Astrocyte of the cerebellum (primary cell): ENCODE results near the gene NT5DC1.

Experiments
- DNase-seq: peaks from one replicate; pipeline ENCODE4 v3.0.0-alpha.2; 2011; ENCODE audit warnings: low read depth
- H3K4me3 ChIP-seq: 2 replicates; pipeline ENCODE4 v1.5.1; 2011; ENCODE audit warnings: mild to moderate bottlenecking, low read depth, low read length, moderate library complexity
- in situ Hi-C: cut with HindIII; loops from 2 replicates; pipeline ENCODE4 v1.10.0; 2017; ENCODE audit warnings: low sequenced_read_pairs
- TF ChIP-seq, protein P1 (sequence below): IDR thresholded peaks from 2 replicates; pipeline ENCODE4 v1.5.1; 2012; ENCODE audit warnings: low read length, low read depth, moderate library complexity, mild to moderate bottlenecking; ENCODE audit errors: missing control alignments

Gene NT5DC1

DNA sequence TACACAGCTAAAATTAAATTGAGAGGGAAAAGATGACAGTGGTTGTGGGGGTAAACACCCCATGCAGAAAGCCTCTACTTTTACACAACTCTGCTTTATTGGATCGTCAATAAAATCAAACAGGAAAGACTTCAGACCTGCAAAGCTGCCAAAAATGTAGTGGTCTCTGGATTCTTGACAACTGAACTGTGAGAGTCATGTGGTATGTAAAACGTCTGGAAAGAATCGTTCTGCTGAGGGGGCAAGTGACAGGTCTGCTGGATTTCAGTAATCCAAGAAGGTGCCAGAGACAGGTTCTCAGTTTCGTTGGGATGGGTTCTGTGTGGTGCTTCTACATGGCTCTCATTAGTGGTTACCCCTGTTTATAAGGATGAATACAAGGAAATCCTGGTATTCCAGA, 89.9 kb downstream of the NT5DC1 start:
- H3K4me3 ChIP-seq = no peak overlapping the region
- peak; percentile 94 for DNase-seq
- in situ Hi-C loops = no loop called here
- TF ChIP-seq, protein P1, sequence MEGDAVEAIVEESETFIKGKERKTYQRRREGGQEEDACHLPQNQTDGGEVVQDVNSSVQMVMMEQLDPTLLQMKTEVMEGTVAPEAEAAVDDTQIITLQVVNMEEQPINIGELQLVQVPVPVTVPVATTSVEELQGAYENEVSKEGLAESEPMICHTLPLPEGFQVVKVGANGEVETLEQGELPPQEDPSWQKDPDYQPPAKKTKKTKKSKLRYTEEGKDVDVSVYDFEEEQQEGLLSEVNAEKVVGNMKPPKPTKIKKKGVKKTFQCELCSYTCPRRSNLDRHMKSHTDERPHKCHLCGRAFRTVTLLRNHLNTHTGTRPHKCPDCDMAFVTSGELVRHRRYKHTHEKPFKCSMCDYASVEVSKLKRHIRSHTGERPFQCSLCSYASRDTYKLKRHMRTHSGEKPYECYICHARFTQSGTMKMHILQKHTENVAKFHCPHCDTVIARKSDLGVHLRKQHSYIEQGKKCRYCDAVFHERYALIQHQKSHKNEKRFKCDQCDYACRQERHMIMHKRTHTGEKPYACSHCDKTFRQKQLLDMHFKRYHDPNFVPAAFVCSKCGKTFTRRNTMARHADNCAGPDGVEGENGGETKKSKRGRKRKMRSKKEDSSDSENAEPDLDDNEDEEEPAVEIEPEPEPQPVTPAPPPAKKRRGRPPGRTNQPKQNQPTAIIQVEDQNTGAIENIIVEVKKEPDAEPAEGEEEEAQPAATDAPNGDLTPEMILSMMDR = no peak

DNA sequence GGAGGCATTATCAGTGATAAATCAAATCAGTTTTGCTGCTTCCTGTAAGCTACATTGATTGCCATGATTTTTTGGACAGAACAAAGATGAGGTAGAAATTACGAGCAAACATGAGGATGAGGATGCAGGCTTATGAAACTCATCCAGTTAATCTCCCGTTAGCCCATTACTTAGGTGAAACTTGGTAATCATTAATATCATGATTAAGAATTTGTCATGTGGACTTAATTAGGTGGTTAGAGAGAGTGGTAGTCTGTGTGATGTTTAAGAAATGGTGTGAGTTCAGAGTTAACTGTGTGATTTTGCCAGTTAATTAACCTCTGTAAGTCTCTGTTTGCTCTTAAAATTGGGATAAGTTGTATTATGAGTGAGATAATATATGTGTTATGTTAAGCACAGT, 91.2 kb downstream of the NT5DC1 start:
- TF ChIP-seq, protein P1 = no peak
- no peak overlapping the region for H3K4me3 ChIP-seq
- in situ Hi-C loops = no loop called here
- DNase-seq = no peak

DNA sequence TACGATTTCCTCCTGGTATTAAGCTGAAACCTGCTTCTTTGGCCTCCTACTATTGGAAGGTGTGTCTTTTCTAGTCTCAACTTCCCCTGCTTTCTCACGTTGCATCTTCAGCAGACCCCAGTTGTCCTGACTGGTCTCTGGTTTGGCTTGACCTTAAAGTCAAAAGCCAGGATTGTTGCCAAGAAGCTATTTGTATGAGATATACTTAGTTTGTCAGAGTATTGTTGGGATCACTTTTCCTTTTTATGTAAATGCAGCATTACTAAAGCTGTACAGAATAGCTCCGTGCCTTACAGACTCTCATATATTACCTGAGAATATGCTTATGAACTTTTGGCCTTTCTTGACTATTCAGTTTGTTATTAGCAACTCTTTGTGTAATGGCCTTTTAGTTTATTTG, 92.1 kb downstream of the NT5DC1 start:
- in situ Hi-C loops = no loop called here
- DNase-seq = no peak
- TF ChIP-seq, protein P1 = no peak
- H3K4me3 ChIP-seq = no peak overlapping the region

DNA sequence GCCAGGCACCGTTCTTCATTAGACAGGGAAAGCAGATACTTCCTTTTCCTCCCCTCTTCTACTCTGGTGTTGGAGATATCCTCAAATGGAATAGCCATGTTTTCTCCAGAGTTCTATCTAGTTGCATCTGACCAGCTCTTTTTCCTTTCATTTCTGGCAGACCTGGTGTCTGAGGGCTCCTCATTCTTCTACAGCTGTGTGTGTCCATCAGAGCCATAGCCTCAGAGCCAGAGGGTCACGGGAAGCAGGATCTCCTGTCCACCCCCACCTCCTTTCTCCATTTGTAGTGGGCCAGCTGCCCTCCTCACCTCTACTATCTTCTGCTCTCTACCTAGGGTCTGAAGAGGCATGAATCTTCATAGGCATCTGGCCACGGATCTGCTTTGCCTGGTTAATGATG, 96.2 kb downstream of the NT5DC1 start:
- no peak for DNase-seq
- TF ChIP-seq, protein P1 = no peak
- in situ Hi-C loops = no loop called here
- H3K4me3 ChIP-seq = no peak overlapping the region

DNA sequence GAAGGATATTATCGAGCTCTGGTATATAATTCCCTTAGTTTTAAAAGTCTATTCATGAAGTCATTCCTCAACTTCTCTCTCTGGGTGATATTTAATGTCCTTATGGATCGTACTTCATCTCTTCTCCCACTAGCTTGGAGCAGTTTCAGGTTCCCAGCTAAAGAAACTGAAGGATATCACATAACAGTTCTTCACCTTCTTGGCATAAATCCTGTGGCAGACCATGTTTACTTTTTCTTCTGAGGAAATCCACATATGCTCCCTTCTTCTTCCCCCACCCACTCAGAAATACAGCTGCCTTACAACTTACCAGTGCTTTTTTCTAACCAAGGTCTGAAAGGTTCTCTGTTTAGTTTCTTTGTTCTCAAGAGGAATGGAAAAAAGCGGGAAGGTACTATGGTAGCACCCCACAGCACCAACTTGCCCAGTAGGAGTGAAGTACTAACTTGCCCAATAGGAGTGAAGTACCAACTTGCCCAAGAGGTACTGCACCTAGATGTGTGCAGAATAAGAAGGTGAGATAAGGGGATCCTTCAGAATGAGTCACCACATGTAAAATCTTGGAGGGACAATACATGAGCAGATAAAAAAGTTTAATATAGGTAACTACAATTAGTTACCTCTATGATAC, 100.1 kb downstream of the NT5DC1 start:
- peak; percentile 16 for DNase-seq
- in situ Hi-C loops = no loop called here
- no peak overlapping the region for H3K4me3 ChIP-seq
- TF ChIP-seq, protein P1 = no peak

DNA sequence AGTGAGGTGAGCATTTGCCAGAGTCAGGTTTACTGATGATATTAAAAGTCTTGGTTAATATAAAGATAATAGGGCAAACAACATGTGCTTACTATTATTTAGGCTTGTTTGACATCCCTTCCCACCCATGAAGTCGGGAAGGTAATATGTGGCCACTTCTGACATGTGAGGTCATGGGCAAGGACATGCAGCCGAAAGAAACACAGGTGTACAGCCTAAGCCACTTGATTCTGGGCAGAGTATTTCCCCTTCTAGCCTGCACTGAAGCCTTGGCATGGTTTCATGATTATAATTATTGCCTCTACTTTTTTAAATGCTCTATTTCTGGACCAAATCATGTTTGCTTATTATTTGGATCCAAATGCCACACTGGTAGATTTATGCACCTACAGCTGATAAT, 100.9 kb downstream of the NT5DC1 start:
- in situ Hi-C loops = no loop called here
- TF ChIP-seq, protein P1 = no peak
- no peak overlapping the region for H3K4me3 ChIP-seq
- DNase-seq = no peak
